Measurements from ENCODE around the gene KRTAP4-2.
"Not testable (repeated sequence)": the region's sequence is repeated elsewhere in the genome, so short reads cannot be mapped to it uniquely, and the experiment has no call there.

Gene KRTAP4-2

DNA sequence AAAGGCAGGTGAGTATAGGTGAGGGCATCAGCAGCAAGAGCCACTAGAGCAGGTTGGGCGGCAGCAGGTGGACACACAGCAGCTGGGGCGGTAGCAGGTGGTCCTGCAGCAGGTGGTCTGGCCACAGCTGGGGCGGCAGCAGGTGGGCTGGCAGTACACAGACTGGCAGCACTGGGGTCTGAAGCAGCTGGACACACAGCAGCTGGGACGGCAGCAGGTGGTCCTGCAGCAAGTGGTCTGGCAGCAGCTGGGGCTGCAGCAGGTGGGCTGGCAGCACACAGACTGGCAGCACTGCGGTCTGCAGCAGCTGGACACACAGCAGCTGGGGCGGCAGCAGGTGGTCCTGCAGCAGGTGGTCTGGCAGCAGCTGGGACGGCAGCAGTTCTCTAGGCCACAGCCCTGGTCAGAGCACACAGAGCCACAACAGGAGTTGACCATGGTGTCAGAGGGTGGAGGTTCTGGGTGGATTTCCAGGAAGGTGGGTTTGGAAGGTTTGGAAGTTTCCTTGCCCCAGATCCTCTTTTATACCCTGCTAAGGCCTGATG lies at the start of gene KRTAP4-2:
TSS of gene KRTAP4-2 (minus strand) at position 495 of the 545 bp plus-strand sequence. CDS start at position 438, 57 bp downstream.
- Histone ChIP-seq H3K9me3 (ENCODE audit: control insufficient read depth, low read length) (no peaks in the 10 kb centered on the region), H3K27me3 (ENCODE audit: control insufficient read depth, insufficient read depth, low read length) (peaks cover 4% of the 10 kb centered on the region), H3K9ac (ENCODE audit: low read length) (no peak within 1 kb of the TSS), H3K4me1 (ENCODE audit: control insufficient read depth, insufficient read depth, low read length) (no peaks in the 10 kb centered on the region), H3K4me3 (ENCODE audit: low read length) (no peak within 1 kb of the TSS), H3K36me3 (ENCODE audit: control insufficient read depth, insufficient read depth, low read length) (no peaks in the 10 kb centered on the region)

DNA sequence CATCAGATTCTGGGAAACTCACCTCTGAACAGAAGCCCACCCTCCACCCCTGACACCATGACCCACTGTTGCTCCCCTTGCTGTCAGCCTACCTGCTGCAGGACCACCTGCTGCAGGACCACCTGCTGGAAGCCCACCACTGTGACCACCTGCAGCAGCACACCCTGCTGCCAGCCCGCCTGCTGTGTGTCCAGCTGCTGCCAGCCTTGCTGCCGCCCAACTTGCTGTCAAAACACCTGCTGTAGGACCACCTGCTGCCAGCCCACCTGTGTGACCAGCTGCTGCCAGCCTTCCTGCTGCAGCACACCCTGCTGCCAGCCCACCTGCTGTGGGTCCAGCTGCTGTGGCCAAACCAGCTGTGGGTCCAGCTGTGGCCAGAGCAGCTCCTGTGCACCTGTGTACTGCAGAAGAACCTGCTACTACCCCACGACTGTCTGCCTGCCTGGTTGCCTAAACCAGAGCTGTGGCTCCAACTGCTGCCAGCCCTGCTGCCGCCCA lies 48.6 kb upstream of the KRTAP4-2 start, which contains the start of gene KRTAP9-2:
TSS of gene KRTAP9-2 (plus strand) at position 51 of the 498 bp plus-strand sequence. CDS start at position 58, 7 bp downstream.
- H3K9me3 ChIP-seq (ENCODE audit: control insufficient read depth, low read length); H3K4me3 ChIP-seq (ENCODE audit: low read length); H3K4me1 ChIP-seq (ENCODE audit: control insufficient read depth, insufficient read depth, low read length); H3K36me3 ChIP-seq (ENCODE audit: control insufficient read depth, insufficient read depth, low read length); H3K9ac ChIP-seq (ENCODE audit: low read length); H3K27me3 ChIP-seq (ENCODE audit: control insufficient read depth, insufficient read depth, low read length): not testable (repeated sequence)

- no peak overlapping the region for H3K4me3 ChIP-seq (ENCODE audit: low read length)
- no peaks in the 10 kb centered on the region for H3K27me3 ChIP-seq (ENCODE audit: control insufficient read depth, insufficient read depth, low read length)
- H3K36me3 ChIP-seq (ENCODE audit: control insufficient read depth, insufficient read depth, low read length), result no peaks in the 10 kb centered on the region
- H3K9ac ChIP-seq (ENCODE audit: low read length), result no peak overlapping the region
- no peaks in the 10 kb centered on the region for H3K9me3 ChIP-seq (ENCODE audit: control insufficient read depth, low read length)
- no peaks in the 10 kb centered on the region for H3K4me1 ChIP-seq (ENCODE audit: control insufficient read depth, insufficient read depth, low read length)
Measured at GRCh38 chr17:41226051-41226450, 48.0 kb upstream of the KRTAP4-2 start.

GRCh38 chr17:41223821-41224220 lies 45.8 kb upstream of the KRTAP4-2 start:
- no peaks in the 10 kb centered on the region for H3K27me3 ChIP-seq (ENCODE audit: control insufficient read depth, insufficient read depth, low read length)
- H3K9ac ChIP-seq (ENCODE audit: low read length), result no peak overlapping the region
- no peaks in the 10 kb centered on the region for H3K36me3 ChIP-seq (ENCODE audit: control insufficient read depth, insufficient read depth, low read length)
- H3K4me1 ChIP-seq (ENCODE audit: control insufficient read depth, insufficient read depth, low read length), result no peaks in the 10 kb centered on the region
- H3K9me3 ChIP-seq (ENCODE audit: control insufficient read depth, low read length), result no peaks in the 10 kb centered on the region
- H3K4me3 ChIP-seq (ENCODE audit: low read length), result no peak overlapping the region

DNA sequence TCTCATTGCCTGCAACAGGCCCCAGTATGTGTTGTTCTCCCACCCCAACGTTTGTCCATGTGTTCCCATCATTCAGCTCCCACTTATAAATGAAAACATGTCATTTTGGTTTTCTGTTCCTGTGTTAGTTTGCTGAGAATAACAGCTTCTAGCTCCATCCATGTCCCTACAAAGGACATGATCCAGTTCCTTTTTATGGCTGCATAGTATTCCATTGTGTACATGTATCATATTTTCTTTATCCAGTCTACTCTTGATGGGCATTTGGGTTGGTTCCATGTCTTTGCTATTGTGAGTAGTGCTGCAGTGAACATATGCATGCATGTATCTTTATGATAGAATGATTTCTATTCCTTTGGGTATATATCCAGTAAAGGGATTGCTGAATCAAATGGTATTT lies 37.7 kb upstream of the KRTAP4-2 start:
- Histone ChIP-seq H3K9ac (ENCODE audit: low read length) (no peak overlapping the region), H3K36me3 (ENCODE audit: control insufficient read depth, insufficient read depth, low read length) (no peaks in the 10 kb centered on the region), H3K4me3 (ENCODE audit: low read length) (no peak overlapping the region), H3K9me3 (ENCODE audit: control insufficient read depth, low read length) (no peaks in the 10 kb centered on the region), H3K4me1 (ENCODE audit: control insufficient read depth, insufficient read depth, low read length) (no peaks in the 10 kb centered on the region), H3K27me3 (ENCODE audit: control insufficient read depth, insufficient read depth, low read length) (peaks cover 3% of the 10 kb centered on the region)

DNA sequence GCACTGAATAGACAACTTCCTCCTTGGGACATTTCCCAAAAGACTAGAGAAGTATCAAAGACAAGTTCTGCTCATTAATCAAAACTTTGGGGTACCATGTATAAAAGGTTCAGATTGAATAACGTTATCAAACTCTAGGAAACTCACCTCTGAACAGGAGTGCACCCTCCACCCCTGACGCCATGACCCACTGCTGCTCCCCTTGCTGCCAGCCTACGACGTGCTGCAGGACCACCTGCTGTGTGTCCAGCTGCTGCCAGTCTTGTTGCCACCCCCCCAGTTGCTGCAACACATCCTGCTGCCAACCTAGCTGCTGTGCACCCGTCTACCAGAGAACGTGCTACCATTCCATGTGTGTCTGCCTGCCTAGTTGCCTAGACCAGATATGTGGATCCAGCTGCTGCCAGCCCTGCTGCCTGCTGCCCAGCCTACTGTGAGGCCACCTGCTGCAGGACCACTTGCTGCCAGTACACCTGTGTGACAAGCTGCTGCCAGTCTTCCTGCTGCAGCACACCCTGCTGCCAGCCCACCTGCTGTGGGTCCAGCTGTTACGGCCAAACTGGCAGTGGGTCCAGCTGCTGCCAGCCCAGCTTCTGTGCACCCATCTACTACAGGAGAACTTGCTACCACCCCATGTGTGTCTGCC lies 34.6 kb upstream of the KRTAP4-2 start:
- no peak overlapping the region for H3K4me3 ChIP-seq (ENCODE audit: low read length)
- H3K9ac ChIP-seq (ENCODE audit: low read length), result no peak overlapping the region
- no peaks in the 10 kb centered on the region for H3K9me3 ChIP-seq (ENCODE audit: control insufficient read depth, low read length)
- H3K27me3 ChIP-seq (ENCODE audit: control insufficient read depth, insufficient read depth, low read length), result peaks cover 7% of the 10 kb centered on the region
- H3K4me1 ChIP-seq (ENCODE audit: control insufficient read depth, insufficient read depth, low read length), result no peaks in the 10 kb centered on the region
- H3K36me3 ChIP-seq (ENCODE audit: control insufficient read depth, insufficient read depth, low read length), result no peaks in the 10 kb centered on the region

DNA sequence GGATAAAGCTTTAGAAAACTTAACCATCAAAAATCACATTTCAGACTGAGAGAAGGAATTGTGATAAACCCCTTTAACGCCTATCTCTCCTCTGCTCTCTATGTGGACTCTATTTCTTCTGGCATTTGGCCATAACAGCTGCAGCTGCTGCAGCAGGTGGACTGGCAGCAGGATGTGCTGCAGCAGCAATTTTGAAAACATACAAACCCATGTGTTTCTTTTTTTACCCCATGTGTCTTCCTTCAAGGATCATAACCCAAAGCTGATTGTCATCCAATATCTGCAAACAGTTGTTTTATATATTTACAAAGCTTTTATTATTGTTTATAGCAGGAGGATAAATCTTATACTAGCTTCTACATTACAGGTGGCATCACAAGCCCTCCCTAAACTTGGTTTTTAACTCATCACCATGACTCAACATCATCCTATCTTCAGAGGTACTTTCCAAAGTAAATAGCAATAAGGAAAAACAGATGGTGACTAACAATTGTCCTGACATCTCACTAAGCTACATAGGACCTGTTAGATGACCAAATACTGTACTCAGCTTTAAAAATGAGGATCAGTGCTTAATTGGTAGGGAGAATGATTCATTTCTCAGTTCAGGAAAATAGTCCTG lies 33.9 kb upstream of the KRTAP4-2 start:
- Histone ChIP-seq H3K9ac (ENCODE audit: low read length) (no peak overlapping the region), H3K4me1 (ENCODE audit: control insufficient read depth, insufficient read depth, low read length) (no peaks in the 10 kb centered on the region), H3K4me3 (ENCODE audit: low read length) (no peak overlapping the region), H3K36me3 (ENCODE audit: control insufficient read depth, insufficient read depth, low read length) (no peaks in the 10 kb centered on the region), H3K9me3 (ENCODE audit: control insufficient read depth, low read length) (no peaks in the 10 kb centered on the region), H3K27me3 (ENCODE audit: control insufficient read depth, insufficient read depth, low read length) (peaks cover 7% of the 10 kb centered on the region)

DNA sequence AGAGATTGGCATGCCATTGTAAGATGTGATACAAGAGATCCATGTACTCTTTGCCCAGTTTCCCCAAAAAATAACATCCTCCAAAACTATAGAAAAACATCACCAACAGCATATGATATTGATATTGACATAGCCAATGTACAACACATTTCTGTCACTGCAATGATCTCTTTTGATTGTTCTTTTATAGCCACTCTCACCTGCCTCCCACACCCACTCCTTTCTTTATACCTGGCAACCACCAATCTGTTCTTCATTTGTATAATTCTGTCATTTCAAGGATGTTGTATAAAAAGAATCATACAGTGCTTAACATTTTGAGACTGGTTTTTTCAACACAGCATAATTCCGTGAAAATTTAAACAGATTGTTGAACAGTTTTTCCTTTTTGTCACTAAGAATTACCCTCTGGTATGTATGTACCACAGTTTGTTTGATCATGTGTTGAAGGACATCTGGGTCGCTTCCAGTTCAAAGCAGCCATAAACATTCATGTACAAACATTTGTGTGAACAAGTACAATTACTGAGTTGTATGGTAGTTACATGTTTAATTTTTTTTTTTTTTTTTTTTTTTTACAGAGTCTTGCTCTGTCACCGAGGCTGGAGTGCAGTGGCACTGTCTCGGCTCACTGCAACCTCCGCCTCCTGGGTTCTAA lies 21.5 kb upstream of the KRTAP4-2 start:
- H3K4me3 ChIP-seq (ENCODE audit: low read length), result no peak overlapping the region
- H3K9me3 ChIP-seq (ENCODE audit: control insufficient read depth, low read length), result no peaks in the 10 kb centered on the region
- no peak overlapping the region for H3K9ac ChIP-seq (ENCODE audit: low read length)
- H3K27me3 ChIP-seq (ENCODE audit: control insufficient read depth, insufficient read depth, low read length), result no peaks in the 10 kb centered on the region
- H3K4me1 ChIP-seq (ENCODE audit: control insufficient read depth, insufficient read depth, low read length), result no peaks in the 10 kb centered on the region
- no peaks in the 10 kb centered on the region for H3K36me3 ChIP-seq (ENCODE audit: control insufficient read depth, insufficient read depth, low read length)

DNA sequence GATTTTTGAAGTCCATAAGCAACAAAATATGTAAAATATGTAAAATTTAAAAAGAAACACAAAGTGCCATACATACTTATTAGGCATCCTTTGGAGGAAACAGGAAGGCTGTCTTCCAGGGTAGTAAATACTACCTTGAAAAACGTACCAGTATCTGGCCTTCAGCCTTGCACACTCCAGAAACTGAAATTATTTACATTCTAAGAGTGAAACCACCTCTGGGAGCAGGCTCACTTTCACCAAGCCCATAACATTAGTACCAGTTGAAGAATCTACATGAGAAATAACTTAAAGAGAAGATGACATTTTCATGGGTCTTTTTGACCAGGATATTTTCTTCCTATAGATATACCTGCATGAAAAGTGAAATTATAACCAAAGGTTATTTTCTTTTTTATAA lies 18.0 kb upstream of the KRTAP4-2 start:
- no peaks in the 10 kb centered on the region for H3K27me3 ChIP-seq (ENCODE audit: control insufficient read depth, insufficient read depth, low read length)
- no peaks in the 10 kb centered on the region for H3K4me1 ChIP-seq (ENCODE audit: control insufficient read depth, insufficient read depth, low read length)
- H3K4me3 ChIP-seq (ENCODE audit: low read length), result no peak overlapping the region
- H3K9me3 ChIP-seq (ENCODE audit: control insufficient read depth, low read length), result no peaks in the 10 kb centered on the region
- H3K9ac ChIP-seq (ENCODE audit: low read length), result no peak overlapping the region
- H3K36me3 ChIP-seq (ENCODE audit: control insufficient read depth, insufficient read depth, low read length), result no peaks in the 10 kb centered on the region

DNA sequence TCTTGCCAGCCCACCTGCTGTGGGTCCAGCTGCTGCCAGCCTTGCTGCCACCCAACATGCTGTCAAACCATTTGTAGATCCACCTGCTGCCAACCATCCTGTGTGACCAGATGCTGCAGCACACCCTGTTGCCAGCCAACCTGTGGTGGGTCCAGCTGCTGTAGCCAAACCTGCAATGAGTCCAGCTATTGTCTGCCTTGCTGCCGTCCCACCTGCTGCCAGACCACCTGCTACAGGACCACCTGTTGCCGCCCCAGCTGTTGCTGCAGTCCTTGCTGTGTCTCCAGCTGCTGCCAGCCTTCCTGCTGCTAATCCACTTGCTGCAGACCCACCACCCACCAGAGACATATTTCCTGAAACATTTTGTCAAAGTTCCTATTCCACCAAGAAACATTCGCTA lies 12.3 kb upstream of the KRTAP4-2 start:
- Histone ChIP-seq H3K9me3 (ENCODE audit: control insufficient read depth, low read length) (no peaks in the 10 kb centered on the region), H3K4me3 (ENCODE audit: low read length) (no peak overlapping the region), H3K4me1 (ENCODE audit: control insufficient read depth, insufficient read depth, low read length) (no peaks in the 10 kb centered on the region), H3K9ac (ENCODE audit: low read length) (no peak overlapping the region), H3K27me3 (ENCODE audit: control insufficient read depth, insufficient read depth, low read length) (peaks cover 4% of the 10 kb centered on the region), H3K36me3 (ENCODE audit: control insufficient read depth, insufficient read depth, low read length) (no peaks in the 10 kb centered on the region)

GRCh38 chr17:41189837-41190318 lies 11.9 kb upstream of the KRTAP4-2 start, which contains the start of gene KRTAP9-1:
Gene KRTAP9-1, plus strand, starts transcription at chr17:41189887. Its CDS starts 0 bp downstream, at chr17:41189887.
- not testable (repeated sequence) for H3K9me3 ChIP-seq (ENCODE audit: control insufficient read depth, low read length); H3K27me3 ChIP-seq (ENCODE audit: control insufficient read depth, insufficient read depth, low read length); H3K4me3 ChIP-seq (ENCODE audit: low read length); H3K9ac ChIP-seq (ENCODE audit: low read length); H3K4me1 ChIP-seq (ENCODE audit: control insufficient read depth, insufficient read depth, low read length); H3K36me3 ChIP-seq (ENCODE audit: control insufficient read depth, insufficient read depth, low read length)

DNA sequence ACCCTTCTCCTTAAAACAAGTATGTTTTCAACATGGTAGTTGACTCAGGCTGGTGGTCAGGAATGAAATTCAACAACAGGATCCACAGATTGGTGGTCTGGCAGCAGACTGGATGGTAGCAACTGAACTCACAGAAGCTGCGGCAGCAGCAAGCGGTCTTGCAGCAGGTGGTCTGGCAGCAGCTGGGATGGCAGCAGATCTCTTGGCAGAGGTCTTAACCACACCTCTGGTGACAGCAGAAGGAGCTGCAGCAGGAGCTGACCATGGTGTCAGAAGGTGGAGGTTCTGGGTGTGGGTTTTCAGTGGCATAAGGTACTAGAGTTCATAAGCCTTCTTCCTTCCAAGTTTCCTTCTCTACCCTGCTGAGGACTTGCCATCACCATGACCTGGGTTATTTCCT lies 8.9 kb upstream of the KRTAP4-2 start:
- H3K9ac ChIP-seq (ENCODE audit: low read length), result no peak overlapping the region

More for the DNA sequence above, 8.9 kb upstream of the KRTAP4-2 start:
- Histone ChIP-seq H3K9me3 (ENCODE audit: control insufficient read depth, low read length) (no peaks in the 10 kb centered on the region), H3K4me1 (ENCODE audit: control insufficient read depth, insufficient read depth, low read length) (no peaks in the 10 kb centered on the region), H3K36me3 (ENCODE audit: control insufficient read depth, insufficient read depth, low read length) (no peaks in the 10 kb centered on the region), H3K4me3 (ENCODE audit: low read length) (no peak overlapping the region), H3K27me3 (ENCODE audit: control insufficient read depth, insufficient read depth, low read length) (peaks cover 4% of the 10 kb centered on the region)

Data from mucosa of stomach (tissue), 1 donor.